SK-N-SH treated with all-trans-retinoic acid at 6 μM for 48 hours (cell line): ENCODE results near the gene GPR31.

Experiments
- PATZ1 ChIP-seq: fragments of 250-450 bp; sonication (Bioruptor Pico); IDR thresholded peaks from 2 replicates; pipeline ENCODE4 v1.8.0; 2020; ENCODE audit warnings: mild to moderate bottlenecking, moderate library complexity, borderline replicate concordance
- ZFP30 ChIP-seq: fragments of 450-650 bp; formaldehyde crosslinking; IDR thresholded peaks from 2 replicates; pipeline ENCODE4 v1.5.0; 2022; ENCODE audit warnings: mild to moderate bottlenecking, moderate library complexity

DNA sequence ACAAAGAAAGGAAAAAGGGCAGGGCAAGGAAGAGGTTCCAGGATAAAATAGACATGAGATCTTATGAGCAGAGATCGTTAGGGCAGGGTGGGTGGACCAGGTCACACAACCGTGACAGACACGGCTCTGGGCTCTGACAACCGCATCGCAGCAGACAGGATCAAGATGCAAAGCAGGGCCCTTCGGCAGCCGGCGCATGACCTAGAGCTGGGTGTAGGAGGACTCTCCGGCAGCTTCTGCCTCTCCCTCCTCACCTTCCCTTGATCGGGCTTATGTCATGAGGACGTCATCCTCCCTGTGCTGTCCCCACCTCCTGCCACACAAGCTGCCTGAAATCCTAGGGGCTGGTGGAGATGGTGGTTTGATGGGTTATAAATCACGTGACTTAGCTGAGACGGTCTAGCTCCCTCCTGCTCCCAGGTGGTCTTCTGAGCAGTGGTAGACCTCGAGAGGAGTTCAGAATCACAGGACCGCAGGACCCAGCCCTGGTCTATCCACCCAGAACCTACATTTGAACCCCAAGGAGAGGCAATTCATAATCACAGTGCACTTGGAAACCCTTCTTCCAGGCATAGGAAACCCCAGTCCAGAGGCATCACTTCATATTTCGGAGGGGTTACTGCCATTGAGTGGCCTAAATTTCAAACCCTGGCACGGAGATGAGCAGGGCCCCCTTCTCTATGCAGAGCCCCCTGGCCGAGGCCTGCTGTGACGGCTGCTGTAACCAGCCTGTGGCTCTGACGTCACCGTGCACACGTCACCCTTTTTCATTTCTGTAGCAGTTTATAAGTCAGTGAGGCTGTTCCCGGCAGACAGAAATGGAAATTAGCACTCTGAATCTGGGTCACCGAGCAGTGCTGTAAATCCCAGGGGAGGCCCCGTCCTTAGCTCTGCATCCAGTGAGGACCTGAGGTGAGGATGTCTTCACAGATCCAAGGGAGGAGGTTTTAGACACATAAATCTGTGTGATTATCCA is 43.6 kb downstream of the GPR31 start:
- TF ChIP-seq PATZ1 (no peak), ZFP30 (CRISPR knock-in tag) (no peak)
